Ovary (tissue), 9 donors: Measurements from ENCODE around the gene SHC3. TPM values are rescaled to one million over a fixed set of nuclear protein-coding genes. Genes with fewer than 3 reads are reported as not detected.

Experiments
- DNase-seq, 5 donors: peaks; one replicate each; pipeline ENCODE4 v3.0.0-alpha.2; 2019 to 2020
- H3K27ac ChIP-seq, 2 donors: fragments of 200-600 bp; one replicate each; pipeline versions ENCODE4 v1.5.1 to v1.8.0; 2019 to 2022
- H3K27me3 ChIP-seq: fragments of 200-600 bp; one replicate; pipeline ENCODE4 v1.8.0; 2022
- H3K36me3 ChIP-seq: fragments of 200-600 bp; sonication (generic); one replicate; pipeline ENCODE4 v1.5.1; 2019
- H3K4me1 ChIP-seq: one replicate; pipeline ENCODE4 v1.8.1; 2013; ENCODE audit warnings: mild to moderate bottlenecking, moderate library complexity; ENCODE audit not compliant: insufficient read depth
- H3K4me3 ChIP-seq: fragments of 200-600 bp; sonication (generic); one replicate; pipeline ENCODE4 v1.5.1; 2017
- H3K9me3 ChIP-seq, 2 donors: fragments of 200-600 bp in 1 of 2; sonication (generic) in 1 of 2; one replicate each; pipeline versions ENCODE4 v1.5.1 to v1.8.1; 2013 to 2019; ENCODE audit warnings: mild to moderate bottlenecking in 1 of 2, moderate library complexity in 1 of 2
- CTCF ChIP-seq, 3 donors: fragments of 450-650 bp in 2 of 3; fragments of 200-600 bp in 1 of 3; IDR thresholded peaks; one replicate each; pipeline versions ENCODE4 v1.5.1 to v1.8.0; 2016 to 2022; ENCODE audit warnings: antibody characterized with exemption in 3 of 3, mild to moderate bottlenecking in 1 of 3
- EP300 ChIP-seq: sonication (generic); formaldehyde crosslinking; IDR thresholded peaks from one replicate; pipeline ENCODE4 v1.6.1; 2017; ENCODE audit warnings: antibody characterized with exemption
- POLR2A ChIP-seq: fragments of 450-650 bp; IDR thresholded peaks from one replicate; pipeline ENCODE4 v1.6.1; 2017; ENCODE audit warnings: antibody characterized with exemption, mild to moderate bottlenecking, moderate library complexity
- WGBS, 3 donors: extraction: QIAGEN DNeasy Blood & Tissue Kit in 1 of 3; methylation state at CpG; one replicate each; pipeline versions ENCODE4 v1.1.5 to v1.1.7; 2013 to 2017; 5-methylcytosine and 5-hydroxymethylcytosine counted together
- intact Hi-C, 4 donors: fragments of 100-400 bp; cut with DNase I; formaldehyde crosslinking; loops; one replicate each; pipeline versions ENCODE4 v1.11.0 to v1.15.1; 2022 to 2023
- polyA plus RNA-seq, 2 donors: library from polyadenylated mRNA; stranded (reverse); fragments of 200-250 nt in 1 of 2; fragments of 350-450 nt in 1 of 2; fragmentation: Illumina TruSeq in 1 of 2; extraction: RNeasy Lipid Tissue Mini Kit (QIAGEN cat#74804) in 1 of 2; gene quantifications; one replicate each; pipeline ENCODE4 v1.2.3, GENCODE V29; 2013 to 2014
- total RNA-seq, 7 donors: library from RNA; depleted of rRNA in 2 of 7; stranded (reverse); fragments of >200 nt in 2 of 7; fragmentation: NEBNext Ultra II Directional in 3 of 7; extraction: Animal tissue kit (Norgen Biotek cat#: 25700) in 3 of 7; gene quantifications; one replicate each; pipeline versions ENCODE4 v1.1.0 to v1.2.4, GENCODE V29; 2016 to 2023
- donor health status: DM: no; HTN: no; CAD: no; lungs with moderate emphysema.
- donor health status: DM: no; HTN: no; CAD: no.
- donor health status: Bipolar disorder and iron deficiency.
- donor health status: DM: yes; HTN: yes; CAD: no.
- donor health status: DM: no; HTN: no; CAD: no.
- donor health status: DM: yes; HTN: yes; CAD: no.

Gene SHC3
- total and polyA plus RNA-seq, 9 donors, result 0.05 to 1.0 (median 0.46) TPM

DNA sequence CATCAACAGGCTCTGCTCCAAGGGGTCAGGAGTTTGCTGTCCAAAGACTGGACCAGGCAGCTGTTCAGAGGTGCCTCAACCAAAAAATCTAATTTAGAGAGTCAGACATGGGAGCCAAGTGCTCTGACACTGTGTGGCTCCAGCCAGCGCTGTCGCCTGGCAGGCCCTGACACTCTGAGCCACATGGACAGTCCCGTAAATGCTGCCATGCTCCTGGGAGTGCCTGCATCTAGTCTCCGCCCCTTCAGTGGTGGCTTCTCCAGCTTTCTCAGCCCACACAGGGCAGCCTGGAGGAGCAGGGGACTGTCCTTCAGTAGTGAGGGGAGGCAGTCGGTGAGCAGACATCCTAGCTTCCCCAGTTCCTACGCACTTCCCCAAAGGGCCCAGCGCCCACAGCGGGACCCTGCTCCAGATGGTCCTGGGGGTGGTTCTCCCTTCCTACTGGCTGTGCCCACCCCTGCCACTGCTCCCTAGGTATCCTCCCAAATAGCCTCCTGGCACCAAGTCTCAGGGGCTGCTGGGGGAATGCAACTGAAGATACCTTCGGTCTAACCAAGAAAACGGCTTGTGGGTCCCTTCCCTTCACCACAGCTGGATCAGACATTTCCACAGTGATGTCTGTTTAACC, 72.3 kb downstream of the SHC3 start:
- no peaks in the 10 kb centered on the region for H3K9me3 ChIP-seq
- H3K4me1 ChIP-seq, result no peaks in the 10 kb centered on the region
- intact Hi-C loops, result no loop called here
- no peak for DNase-seq
- no peaks in the 10 kb centered on the region for H3K36me3 ChIP-seq
- no peak overlapping the region for H3K4me3 ChIP-seq
- TF ChIP-seq POLR2A, result no peak
- TF ChIP-seq EP300, result no peak
- TF ChIP-seq CTCF (IDR thresholded peaks at IDR 0.05), result no peak
- no peaks in the 10 kb centered on the region for H3K27me3 ChIP-seq
- H3K27ac ChIP-seq, result no peak overlapping the region
- 92 to 95% (median 94%) methylated on average over 10 of the region's 10 CpGs for WGBS, 3 donors

GRCh38 chr9:89104821-89105220, 73.8 kb downstream of the SHC3 start:
- H3K9me3 ChIP-seq, result no peaks in the 10 kb centered on the region
- H3K27me3 ChIP-seq, result no peaks in the 10 kb centered on the region
- no peaks in the 10 kb centered on the region for H3K36me3 ChIP-seq
- no peak for DNase-seq
- WGBS, 3 donors, result 82 to 92% (median 84%) methylated on average over 4 of the region's 4 CpGs
- TF ChIP-seq EP300 (no peak), CTCF (IDR thresholded peaks at IDR 0.05) (no peak), POLR2A (no peak)
- intact Hi-C loops, result no loop called here
- no peaks in the 10 kb centered on the region for H3K4me1 ChIP-seq
- no peak overlapping the region for H3K4me3 ChIP-seq
- no peak overlapping the region for H3K27ac ChIP-seq

DNA sequence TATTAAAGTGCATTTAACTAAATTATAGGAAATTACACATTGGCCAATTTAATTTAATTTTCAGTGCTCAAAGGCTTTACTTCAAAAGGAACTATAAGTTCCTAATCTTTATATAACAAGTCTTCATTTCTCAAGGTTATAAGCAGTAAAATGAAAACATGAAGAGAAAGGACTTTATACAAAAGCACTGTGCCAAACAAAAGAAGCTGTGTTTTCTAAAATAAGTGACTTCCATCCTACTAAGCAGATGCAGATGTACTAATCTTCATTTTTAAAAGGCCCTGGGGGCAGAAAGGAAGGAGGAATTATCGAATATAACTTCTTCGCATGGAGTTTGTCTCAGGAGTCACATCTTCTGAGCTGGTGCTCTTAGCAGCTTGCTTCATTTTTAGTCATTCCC, 81.4 kb downstream of the SHC3 start:
- Histone ChIP-seq H3K27me3 (no peaks in the 10 kb centered on the region), H3K36me3 (no peaks in the 10 kb centered on the region), H3K4me1 (peaks cover 4% of the 10 kb centered on the region), H3K9me3 (no peaks in the 10 kb centered on the region), H3K4me3 (no peak overlapping the region), H3K27ac (no peak overlapping the region)
- DNase-seq, result no peak
- 10 to 32% (median 14%) methylated on average over 2 of the region's 2 CpGs for WGBS, 3 donors
- intact Hi-C loops, result no loop called here
- TF ChIP-seq CTCF (IDR thresholded peaks at IDR 0.05) (no peak), POLR2A (no peak), EP300 (no peak)

GRCh38 chr9:89096807-89097206, 81.8 kb downstream of the SHC3 start:
- TF ChIP-seq POLR2A (no peak), CTCF (IDR thresholded peaks at IDR 0.05) (no peak), EP300 (no peak)
- Histone ChIP-seq H3K4me1 (peaks cover 4% of the 10 kb centered on the region), H3K27ac (no peak overlapping the region), H3K4me3 (no peak overlapping the region), H3K36me3 (no peaks in the 10 kb centered on the region), H3K27me3 (no peaks in the 10 kb centered on the region), H3K9me3 (no peaks in the 10 kb centered on the region)
- DNase-seq, result no peak
- 29 to 55% (median 41%) methylated on average over 7 of the region's 7 CpGs for WGBS, 3 donors
- intact Hi-C loops, result no loop called here
